ENCODE results near the gene CELSR3. TPM values are rescaled to one million over a fixed set of nuclear protein-coding genes. Genes with fewer than 3 reads are reported as not detected.
A peak's percentile ranks its signal among the peaks of the same experiment; 100 is the strongest.

Gene CELSR3
- total RNA-seq, 1 experiment from 2014 or later, result 1.7 TPM

DNA sequence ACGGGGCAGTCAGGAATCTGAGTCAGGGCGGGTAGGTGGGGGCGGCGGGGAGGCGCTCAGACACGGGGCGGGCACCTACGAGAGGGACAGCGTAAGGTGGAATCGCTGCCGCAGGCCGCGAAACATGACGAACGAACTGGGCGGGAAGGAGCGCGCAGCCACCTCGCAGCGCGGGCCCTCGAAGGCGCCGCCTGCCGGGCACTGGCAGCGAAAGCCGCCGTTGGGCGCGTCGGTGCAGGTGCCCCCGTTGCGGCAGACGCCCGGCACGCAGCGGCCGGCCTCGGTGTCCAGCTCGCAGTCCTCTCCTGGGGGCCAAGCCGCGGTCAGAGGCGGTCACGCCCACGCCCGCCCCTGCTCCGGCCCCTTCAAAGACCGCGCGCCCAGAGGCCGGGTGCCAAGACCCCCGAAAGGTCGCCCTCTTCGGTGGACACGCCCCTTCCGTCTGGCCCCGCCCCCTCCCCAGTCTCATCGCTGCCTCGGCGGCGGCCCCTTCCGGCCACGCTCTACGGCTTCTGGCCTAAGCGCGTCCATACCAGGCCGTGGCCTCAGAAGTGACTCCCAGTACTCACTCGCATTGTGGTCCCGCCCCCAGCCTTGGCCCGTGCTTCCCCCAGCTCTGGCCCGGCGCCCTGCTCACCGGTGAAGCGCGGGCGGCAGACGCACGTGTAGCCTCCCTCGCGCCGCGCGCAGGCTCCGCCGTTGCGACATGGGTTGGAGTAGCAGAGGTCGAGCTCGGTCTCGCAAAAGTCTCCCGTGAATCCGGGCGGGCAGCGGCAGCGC is 6.4 kb downstream of the CELSR3 start:
- no peaks in the 10 kb centered on the region for H3K9me3 ChIP-seq (replicated peaks)
- H3K27me3 ChIP-seq, result no peaks in the 10 kb centered on the region
- H3K27ac ChIP-seq, result no peak overlapping the region
- no peaks in the 10 kb centered on the region for H3K36me3 ChIP-seq
- DNase-seq, result no peak
- no peaks in the 10 kb centered on the region for H3K4me1 ChIP-seq
- H3K4me3 ChIP-seq, result no peak overlapping the region

DNA sequence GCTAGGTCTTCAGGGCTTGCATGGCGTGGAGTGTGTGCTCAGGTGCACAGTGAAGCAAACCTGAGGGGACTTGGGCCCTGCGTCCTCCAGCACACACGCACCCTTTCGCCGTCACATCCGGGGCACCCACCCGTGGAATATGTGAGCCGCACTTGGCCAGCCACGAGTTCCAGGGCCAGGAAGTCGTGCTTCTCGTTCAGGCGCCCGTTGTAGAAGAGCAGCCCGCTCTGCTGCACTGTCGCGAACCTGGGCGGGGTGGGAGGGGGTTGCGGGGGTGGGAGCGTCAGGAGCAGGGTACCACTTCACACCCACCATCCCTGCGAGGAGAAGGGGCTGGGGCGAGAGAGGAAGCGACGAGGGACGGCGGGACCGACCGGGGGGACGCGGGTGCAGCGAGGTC is 7.1 kb downstream of the CELSR3 start:
- Histone ChIP-seq H3K4me1 (no peaks in the 10 kb centered on the region), H3K4me3 (no peak overlapping the region), H3K9me3 (replicated peaks) (no peaks in the 10 kb centered on the region), H3K36me3 (no peaks in the 10 kb centered on the region), H3K27ac (no peak overlapping the region), H3K27me3 (no peaks in the 10 kb centered on the region)
- DNase-seq, result no peak

DNA sequence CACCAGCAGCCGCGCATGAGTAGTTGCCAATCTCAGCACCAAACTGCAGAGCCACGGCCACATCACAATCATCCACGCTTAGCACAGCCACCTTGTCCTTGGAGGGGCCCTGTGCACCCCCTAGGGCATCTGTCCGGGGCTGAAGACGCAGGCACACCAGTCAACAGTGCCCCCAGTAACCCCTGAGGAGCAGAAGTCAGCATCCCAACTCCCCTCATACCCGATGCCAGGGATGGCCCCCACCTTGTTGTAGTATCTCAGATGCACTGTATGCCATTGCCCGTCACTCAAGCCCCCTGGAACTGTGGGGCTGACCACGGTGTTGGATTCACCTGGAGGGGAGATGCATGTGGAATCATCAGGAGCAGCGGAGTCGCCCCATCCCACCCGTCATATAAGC is 7.6 kb downstream of the CELSR3 start:
- Histone ChIP-seq H3K4me1 (no peaks in the 10 kb centered on the region), H3K27me3 (no peaks in the 10 kb centered on the region), H3K4me3 (no peak overlapping the region), H3K27ac (no peak overlapping the region), H3K36me3 (no peaks in the 10 kb centered on the region), H3K9me3 (replicated peaks) (no peaks in the 10 kb centered on the region)
- DNase-seq, result no peak

DNA sequence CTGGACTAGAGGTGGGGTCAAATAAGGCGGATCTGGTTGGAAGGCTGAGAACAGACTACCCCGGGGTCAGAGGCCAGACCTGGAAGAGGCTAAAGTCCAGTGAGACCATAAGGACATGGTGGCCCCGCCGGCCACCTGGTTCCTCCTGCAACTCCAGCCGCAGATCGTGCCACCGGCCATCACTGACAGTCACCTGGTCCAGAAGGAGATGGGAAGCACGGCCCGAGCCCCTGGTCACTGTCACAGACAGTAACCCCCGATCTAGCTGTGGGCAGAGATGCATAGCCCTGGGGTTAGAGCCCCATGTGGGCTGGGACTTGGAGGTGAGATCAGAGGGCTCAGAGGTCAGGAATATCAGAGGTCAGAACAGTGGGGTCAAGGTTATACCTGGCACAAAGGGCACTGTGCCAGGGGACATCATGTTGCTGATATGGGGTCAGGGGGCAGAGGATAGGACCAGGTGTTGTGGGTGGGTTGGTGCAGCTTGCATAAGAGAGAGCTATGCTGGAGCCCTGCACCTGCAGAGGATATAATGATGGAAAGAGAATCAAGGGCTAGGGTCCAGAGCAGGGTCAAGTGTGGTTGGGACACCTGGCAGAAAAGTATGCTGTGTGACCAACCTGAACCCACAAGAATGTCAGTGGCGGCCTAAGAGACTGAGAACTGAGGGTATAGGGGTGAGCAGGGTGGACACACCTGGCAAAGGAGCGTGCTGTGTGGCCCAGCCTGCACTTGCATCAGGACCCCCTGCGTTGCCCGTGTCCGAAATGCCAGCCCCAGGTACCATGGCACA is 9.6 kb downstream of the CELSR3 start:
- H3K36me3 ChIP-seq, result no peaks in the 10 kb centered on the region
- H3K27ac ChIP-seq, result no peak overlapping the region
- H3K4me3 ChIP-seq, result no peak overlapping the region
- no peaks in the 10 kb centered on the region for H3K4me1 ChIP-seq
- no peak for DNase-seq
- H3K27me3 ChIP-seq, result no peaks in the 10 kb centered on the region
- H3K9me3 ChIP-seq (replicated peaks), result no peaks in the 10 kb centered on the region

DNA sequence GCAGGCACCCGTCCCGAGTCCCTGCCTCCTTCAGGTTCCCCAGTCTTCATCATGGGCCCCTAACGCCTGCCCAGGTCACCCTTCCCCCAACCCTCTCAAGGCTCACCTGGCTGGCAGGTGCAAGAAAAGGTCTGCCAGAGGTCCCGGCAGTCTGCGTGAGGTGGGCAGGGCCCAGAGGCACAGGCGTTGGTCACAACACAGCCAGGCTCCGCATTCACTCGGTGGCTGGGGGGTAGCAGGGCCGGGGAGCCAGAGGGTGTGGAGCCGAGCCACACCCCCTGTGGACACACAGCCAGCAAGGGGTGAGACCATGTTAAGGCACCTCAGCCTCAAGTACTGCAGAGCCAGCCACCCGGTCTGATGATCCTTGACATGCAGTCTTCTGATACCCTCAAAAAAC is 10.9 kb downstream of the CELSR3 start:
- Histone ChIP-seq H3K9me3 (replicated peaks) (no peaks in the 10 kb centered on the region), H3K36me3 (no peaks in the 10 kb centered on the region), H3K4me1 (no peaks in the 10 kb centered on the region), H3K4me3 (no peak overlapping the region), H3K27me3 (no peaks in the 10 kb centered on the region), H3K27ac (no peak overlapping the region)
- no peak for DNase-seq

DNA sequence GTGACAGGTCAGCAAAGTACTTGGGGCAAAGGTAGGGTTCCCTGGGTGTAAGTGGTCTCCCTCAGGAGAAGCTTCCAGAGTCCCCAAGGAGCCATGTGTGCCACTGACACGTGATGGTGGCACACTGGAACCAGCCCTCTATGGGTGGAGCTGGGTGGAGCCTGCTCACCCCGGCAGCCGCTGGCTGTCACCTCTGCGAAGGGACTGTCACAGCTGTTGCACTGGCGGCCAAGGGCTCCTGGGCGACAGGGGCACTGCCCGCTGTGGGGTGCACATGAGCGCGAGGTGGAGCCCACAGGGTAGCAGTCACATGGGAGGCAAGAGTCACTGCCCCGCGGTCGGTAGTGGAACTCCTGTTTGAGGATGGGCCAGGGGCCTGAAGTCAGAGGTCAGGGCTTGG is 12.0 kb downstream of the CELSR3 start:
- H3K27ac ChIP-seq, result no peak overlapping the region
- no peak for DNase-seq
- no peaks in the 10 kb centered on the region for H3K36me3 ChIP-seq

DNA sequence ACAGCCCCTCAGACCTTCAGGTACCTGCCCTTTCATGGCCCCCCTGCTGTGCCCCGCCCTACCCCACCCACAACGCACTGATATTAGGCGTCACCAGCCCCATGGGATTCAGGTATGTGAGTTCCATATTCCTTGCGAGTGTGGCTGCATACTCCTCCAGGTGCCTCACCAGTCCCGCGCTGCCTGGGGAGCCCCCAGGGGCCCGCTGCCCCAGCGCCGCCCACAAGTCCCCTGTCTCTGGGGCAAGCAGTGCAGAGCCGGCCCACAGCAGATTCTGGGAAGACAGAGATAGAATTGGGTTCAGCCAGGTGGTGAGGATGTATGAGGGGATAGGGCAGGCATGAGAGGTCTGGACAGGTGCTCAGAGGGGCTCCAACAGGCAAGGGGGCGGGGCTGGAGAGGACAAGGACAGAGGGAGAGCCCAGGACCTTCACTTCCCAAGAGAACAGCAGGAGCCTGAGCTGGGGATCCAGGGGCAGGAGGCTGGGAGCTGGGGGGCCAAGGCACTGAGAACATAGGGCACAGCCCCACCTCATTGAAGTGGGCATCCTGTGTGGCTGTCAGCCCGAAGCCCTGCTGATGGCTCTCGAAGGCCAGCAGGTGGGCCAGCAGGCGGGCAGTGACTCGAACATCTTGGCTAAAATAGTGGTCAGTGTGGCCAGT is 14.4 kb downstream of the CELSR3 start:
- Histone ChIP-seq H3K27me3 (no peaks in the 10 kb centered on the region), H3K9me3 (replicated peaks) (no peaks in the 10 kb centered on the region), H3K4me1 (no peaks in the 10 kb centered on the region), H3K4me3 (no peak overlapping the region), H3K36me3 (no peaks in the 10 kb centered on the region), H3K27ac (no peak overlapping the region)
- no peak for DNase-seq

More for the DNA sequence above, 12.0 kb downstream of the CELSR3 start:
- no peaks in the 10 kb centered on the region for H3K4me1 ChIP-seq
- H3K4me3 ChIP-seq, result no peak overlapping the region
- H3K27me3 ChIP-seq, result no peaks in the 10 kb centered on the region
- H3K9me3 ChIP-seq (replicated peaks), result no peaks in the 10 kb centered on the region

DNA sequence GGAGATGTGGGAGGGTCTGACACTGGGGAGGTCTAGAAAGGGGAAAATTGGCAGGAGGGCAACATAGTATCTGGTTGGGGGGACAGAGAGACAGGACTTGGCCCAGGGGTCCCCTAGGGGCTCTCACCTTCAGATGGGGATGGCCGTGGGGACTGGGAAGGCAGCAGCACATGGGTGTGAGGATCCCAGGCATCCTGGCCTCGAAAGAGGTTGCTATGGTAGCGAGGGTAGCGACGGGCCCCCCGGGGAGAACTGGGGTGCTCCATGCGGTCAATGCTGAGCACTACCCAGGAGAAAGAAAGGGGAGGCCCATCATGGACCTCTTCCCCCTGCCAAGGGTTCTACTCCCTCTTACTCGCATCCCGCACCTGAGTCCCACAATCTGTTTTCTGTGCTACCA is 15.0 kb downstream of the CELSR3 start:
- H3K27me3 ChIP-seq, result no peaks in the 10 kb centered on the region
- no peak overlapping the region for H3K27ac ChIP-seq
- no peaks in the 10 kb centered on the region for H3K9me3 ChIP-seq (replicated peaks)
- no peaks in the 10 kb centered on the region for H3K36me3 ChIP-seq
- no peaks in the 10 kb centered on the region for H3K4me1 ChIP-seq
- no peak for DNase-seq
- no peak overlapping the region for H3K4me3 ChIP-seq

DNA sequence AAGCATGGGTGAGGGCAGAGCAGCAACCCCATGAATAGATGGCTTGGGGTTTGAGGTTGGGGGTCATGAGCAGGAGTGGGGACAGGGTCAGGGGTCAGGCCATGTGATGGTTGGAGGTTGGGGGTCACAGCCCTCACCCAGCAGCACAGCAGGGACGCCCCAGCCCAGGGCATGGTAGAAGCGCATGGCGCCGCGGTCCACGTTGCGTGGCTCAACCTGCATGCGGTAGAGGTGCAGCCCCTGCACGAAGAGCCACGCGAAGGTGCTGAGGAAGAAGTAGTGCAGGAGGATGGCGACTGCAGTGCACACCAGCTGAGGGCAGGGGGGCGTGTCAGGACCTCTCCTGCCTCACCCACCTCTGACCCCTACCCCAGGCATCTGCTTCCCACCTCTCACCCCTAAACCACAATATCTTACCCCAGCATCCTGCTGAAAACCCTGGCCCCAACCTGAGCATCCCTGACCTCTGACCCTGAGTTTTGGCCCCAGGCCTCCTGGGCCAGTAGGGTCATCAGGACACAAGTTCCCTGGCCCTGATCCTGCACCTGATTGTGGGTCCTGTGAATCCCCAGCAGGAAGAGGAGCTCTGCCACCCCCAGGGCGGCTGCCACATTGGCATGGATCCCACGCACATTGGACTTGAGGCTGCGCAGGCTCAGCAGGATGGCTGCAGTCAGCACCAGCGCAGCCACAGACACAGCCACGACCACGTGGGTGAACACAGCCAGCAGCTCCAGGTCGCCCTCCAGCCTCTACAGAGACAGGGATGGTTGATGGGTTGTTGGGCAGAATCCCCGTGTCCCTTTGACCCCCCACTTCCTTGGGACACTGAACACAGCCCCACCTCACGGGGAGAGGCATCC is 17.6 kb downstream of the CELSR3 start:
- Histone ChIP-seq H3K4me3 (no peak overlapping the region), H3K27me3 (no peaks in the 10 kb centered on the region), H3K9me3 (replicated peaks) (no peaks in the 10 kb centered on the region), H3K27ac (no peak overlapping the region), H3K36me3 (no peaks in the 10 kb centered on the region), H3K4me1 (no peaks in the 10 kb centered on the region)
- DNase-seq, result no peak

DNA sequence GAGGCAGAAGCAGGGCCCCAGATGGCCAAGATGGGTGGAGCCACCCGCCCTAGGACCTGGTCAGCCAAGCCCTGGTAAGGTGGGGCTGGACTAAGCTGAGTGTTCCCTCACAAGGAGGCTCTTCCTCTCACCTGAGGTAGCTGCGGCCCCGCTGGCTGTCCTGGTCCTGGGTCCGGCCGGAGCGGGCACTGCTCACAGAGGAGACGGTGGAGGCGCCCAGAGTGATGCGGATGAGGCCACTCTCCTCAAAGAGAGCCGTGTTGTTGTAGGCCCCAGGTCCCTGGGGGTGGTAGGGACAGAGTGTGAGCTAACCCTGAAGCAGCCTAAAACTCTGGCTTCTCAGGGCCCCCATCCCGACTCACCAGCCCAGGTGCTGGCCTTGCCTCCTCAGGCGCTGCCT is 20.1 kb downstream of the CELSR3 start:
- no peak overlapping the region for H3K27ac ChIP-seq
- DNase-seq, result no peak
- H3K4me1 ChIP-seq, result no peaks in the 10 kb centered on the region
- H3K9me3 ChIP-seq (replicated peaks), result no peaks in the 10 kb centered on the region
- H3K36me3 ChIP-seq, result no peaks in the 10 kb centered on the region
- H3K27me3 ChIP-seq, result no peaks in the 10 kb centered on the region
- no peak overlapping the region for H3K4me3 ChIP-seq

DNA sequence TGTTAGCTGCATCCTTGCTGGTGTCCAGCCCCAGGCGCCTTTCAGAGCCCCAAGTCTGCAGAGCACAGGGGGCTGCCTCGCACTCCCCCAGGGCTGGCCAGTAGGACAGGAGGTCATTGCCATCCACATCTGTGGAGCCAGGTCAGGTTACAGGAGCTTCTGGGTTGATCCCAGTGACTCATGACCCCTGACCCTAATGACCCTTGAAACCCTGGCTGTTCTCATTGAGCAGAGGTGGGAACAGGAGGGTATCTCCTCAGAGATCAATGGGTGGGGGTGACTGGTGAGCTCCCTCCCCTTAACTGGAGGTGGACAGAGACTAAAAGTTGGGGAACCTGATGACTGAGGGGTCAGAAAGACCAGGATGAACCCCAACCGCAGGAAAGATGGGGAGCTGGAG is 21.3 kb downstream of the CELSR3 start:
- H3K4me1 ChIP-seq, result 0 out of 2 replicates have a peak, but pooled peaks cover 6% of the 10 kb centered on the region
- H3K27me3 ChIP-seq, result no peaks in the 10 kb centered on the region
- no peak overlapping the region for H3K27ac ChIP-seq
- H3K4me3 ChIP-seq, result no peak overlapping the region
- H3K9me3 ChIP-seq (replicated peaks), result no peaks in the 10 kb centered on the region
- H3K36me3 ChIP-seq, result no peaks in the 10 kb centered on the region
- no peak for DNase-seq

DNA sequence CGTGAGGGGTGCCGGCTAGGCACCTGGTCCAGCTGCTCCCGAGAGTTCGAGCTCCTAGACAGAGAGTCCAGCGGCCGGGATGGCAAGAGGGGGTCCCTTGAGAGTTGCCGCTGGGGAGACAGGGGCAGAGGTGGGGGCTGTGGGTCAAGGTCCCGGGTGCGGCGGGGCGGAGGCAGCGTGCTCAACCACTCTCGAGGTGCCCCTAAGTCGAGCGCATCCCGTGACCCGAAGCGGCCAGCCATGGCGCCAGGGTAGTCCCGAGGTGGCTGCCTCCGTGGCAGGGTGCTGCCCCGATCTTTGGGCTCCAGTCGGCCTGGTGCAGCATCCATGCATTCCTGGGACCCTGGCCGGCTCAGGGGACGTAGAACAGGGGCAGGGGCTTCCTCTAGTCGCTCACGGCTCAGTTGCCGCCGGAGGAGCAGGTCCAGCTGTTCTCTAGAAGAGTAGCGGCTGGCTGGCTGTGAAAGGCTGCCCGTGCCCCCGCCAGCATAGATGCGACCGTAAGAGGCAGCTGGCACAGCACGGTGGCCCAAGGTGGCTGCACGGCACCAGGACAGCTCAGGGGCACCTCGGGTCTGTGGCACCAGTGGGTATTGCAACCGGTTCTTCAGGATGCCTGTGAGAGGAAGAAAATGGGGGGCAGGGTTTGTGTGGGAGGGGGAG is 22.6 kb downstream of the CELSR3 start:
- 0 out of 2 replicates have a peak, but pooled peaks cover 9% of the 10 kb centered on the region for H3K4me1 ChIP-seq
- no peak for DNase-seq

DNA sequence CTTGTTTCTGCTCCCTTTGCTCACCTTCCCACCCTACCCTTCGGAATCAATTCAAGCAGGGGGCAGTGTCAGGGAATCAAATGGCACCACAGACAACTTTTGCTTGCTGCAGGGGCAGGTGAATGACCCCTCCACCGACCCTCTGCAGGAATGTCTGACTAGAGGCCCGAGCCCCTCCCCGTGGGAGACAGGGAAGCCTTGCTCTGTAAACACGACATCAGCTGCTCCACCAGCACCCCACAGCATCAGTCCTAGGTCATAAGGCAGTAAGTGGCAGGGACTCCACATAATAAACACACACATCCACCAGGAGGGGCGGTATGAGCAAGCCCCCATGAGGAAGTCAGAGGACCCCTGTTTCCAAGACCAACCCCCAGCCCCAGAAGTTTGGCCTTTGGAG is 25.4 kb downstream of the CELSR3 start:
- no peak for DNase-seq

More for the DNA sequence above, 22.6 kb downstream of the CELSR3 start:
- Histone ChIP-seq H3K27me3 (no peaks in the 10 kb centered on the region), H3K36me3 (no peaks in the 10 kb centered on the region), H3K4me3 (no peak overlapping the region), H3K9me3 (replicated peaks) (no peaks in the 10 kb centered on the region), H3K27ac (no peak overlapping the region)

DNA sequence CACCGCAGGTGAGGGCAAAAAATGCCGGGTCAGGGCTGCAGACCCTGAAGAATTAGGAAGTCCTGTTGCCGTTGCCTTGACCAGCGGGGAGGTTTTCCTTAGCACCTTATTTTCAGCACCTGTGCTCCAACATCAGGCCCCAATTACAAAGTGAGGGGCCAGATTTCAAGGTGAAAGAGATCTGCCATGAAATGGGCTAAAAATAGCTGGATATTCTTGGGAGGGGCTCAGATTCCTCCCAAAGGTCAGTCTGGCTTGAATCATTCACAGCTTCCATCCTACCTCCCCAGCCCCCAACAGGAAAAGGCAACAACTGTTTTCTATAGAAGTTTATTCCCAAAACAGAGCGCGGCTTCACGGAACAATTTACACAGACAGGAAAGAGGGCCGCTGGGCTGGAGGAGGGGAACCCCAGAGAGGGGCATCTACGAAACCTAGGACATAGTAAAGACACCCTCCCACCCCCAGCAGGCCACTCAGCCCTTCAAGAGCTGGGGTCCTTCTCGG is 26.5 kb downstream of the CELSR3 start:
- peak; percentile 15 to 27 for DNase-seq
- peak overlapping the region; percentile 25; the same call in 1 of the 2 replicates for H3K27ac ChIP-seq
- H3K9me3 ChIP-seq (replicated peaks), result no peaks in the 10 kb centered on the region
- H3K4me3 ChIP-seq, result peak overlapping the region; percentile 73
- H3K27me3 ChIP-seq, result no peaks in the 10 kb centered on the region
- no peaks in the 10 kb centered on the region for H3K36me3 ChIP-seq
- 0 out of 2 replicates have a peak, but pooled peaks cover 9% of the 10 kb centered on the region for H3K4me1 ChIP-seq

More for the DNA sequence above, 25.4 kb downstream of the CELSR3 start:
- Histone ChIP-seq H3K27me3 (no peaks in the 10 kb centered on the region), H3K36me3 (no peaks in the 10 kb centered on the region), H3K4me1 (0 out of 2 replicates have a peak, but pooled peaks cover 9% of the 10 kb centered on the region), H3K9me3 (replicated peaks) (no peaks in the 10 kb centered on the region), H3K4me3 (no peak overlapping the region), H3K27ac (no peak overlapping the region)

All from SJCRH30 (cell line).